Measurements from ENCODE around the gene RPA4. TPM values are rescaled to one million over a fixed set of nuclear protein-coding genes. Genes with fewer than 3 reads are reported as not detected.
"Not testable (repeated sequence)": the region's sequence is repeated elsewhere in the genome, so short reads cannot be mapped to it uniquely, and the experiment has no call there.

RPA4 gene
- total RNA-seq, result 1 to 10 TPM; 3.2 to 5.6 (median 4.1) TPM

DNA sequence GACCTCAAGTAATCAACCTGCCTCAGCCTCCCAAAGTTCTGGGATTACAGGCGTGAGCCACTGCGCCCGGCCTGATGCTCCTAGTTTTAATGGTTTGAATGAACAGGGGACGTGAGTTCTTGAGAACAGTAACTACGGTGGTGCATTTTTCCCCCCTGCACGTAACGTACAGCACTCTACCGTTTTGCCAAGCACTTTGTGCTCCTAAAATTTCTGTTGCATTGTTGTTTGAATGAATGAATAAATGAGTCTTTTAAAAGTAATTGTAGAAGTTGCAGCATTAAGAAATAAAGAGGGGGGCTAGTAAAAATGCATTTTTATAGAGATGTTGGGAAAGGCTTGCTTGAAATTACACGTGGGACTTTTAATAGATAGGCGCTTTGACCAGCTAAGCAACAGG, at the start of gene RPA4:
TSS of gene RPA4 (plus strand) at position 301 of the 400 bp plus-strand sequence. CDS start 403 bp downstream, outside the sequence.
- no peak for ATAC-seq (ENCODE audit: low FRiP score)
- TF ChIP-seq CTCF (IDR thresholded peaks at IDR 0.05), result no peak
- DNase-seq (ENCODE audit: low spot score), result no peak

- TF ChIP-seq CTCF (IDR thresholded peaks at IDR 0.05), result no peak
Measured at GRCh38 chrX:96834137-96834536, 49.6 kb upstream of the RPA4 start.

GRCh38 chrX:96835660-96836289, 47.9 kb upstream of the RPA4 start:
- no peak for DNase-seq (ENCODE audit: low spot score)
- TF ChIP-seq CTCF (IDR thresholded peaks at IDR 0.05), result no peak
- no peak for ATAC-seq (ENCODE audit: low FRiP score)

More at GRCh38 chrX:96834137-96834536, 49.6 kb upstream of the RPA4 start:
- DNase-seq (ENCODE audit: low spot score), result no peak
- no peak for ATAC-seq (ENCODE audit: low FRiP score)

DNA sequence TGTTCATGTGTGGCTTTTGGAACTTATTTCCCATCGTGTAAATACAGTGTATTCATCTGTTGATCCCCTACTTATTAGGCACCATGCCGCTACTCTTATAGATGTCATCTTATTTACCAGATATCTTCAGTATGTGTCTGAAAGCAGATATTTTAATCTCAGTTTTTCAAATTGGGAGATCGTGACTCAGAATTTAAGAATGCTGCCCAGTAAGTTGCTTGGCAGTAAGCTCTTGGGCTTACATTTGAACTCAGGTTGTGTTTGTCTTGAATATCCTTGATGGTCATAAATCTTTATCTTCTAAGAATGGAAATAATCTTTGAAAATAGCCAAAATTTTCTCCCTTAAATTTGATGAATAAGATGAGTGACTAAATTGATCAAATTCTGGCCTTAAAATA, 45.9 kb upstream of the RPA4 start:
- no peak for TF ChIP-seq CTCF (IDR thresholded peaks at IDR 0.05)
- no peak for ATAC-seq (ENCODE audit: low FRiP score)
- DNase-seq (ENCODE audit: low spot score), result no peak

- ATAC-seq (ENCODE audit: low FRiP score) (no peak), DNase-seq (ENCODE audit: low spot score) (no peak)
- no peak for TF ChIP-seq CTCF (IDR thresholded peaks at IDR 0.05)
Measured at GRCh38 chrX:96838537-96838936, 45.2 kb upstream of the RPA4 start.

DNA sequence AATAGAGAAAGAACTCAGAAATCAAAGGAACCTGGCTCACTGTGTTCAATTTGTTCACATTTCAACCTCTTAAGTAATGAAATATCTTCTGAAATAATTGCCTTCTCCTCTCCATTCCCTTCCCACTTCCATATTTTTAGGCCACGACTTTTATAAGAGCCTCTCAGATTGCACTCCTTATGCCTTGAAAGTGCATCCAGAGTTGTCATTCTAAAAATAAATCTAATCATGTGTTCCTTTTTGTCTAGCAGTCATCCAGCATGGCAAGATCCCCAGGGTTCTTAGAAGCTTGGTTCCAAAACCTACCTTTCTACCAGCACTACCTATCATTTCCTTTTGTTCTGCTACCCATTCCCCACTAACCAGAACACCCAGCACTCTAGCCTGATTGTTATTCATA, 42.4 kb upstream of the RPA4 start:
- no peak for DNase-seq (ENCODE audit: low spot score)
- TF ChIP-seq CTCF (IDR thresholded peaks at IDR 0.05), result no peak
- no peak for ATAC-seq (ENCODE audit: low FRiP score)

DNA sequence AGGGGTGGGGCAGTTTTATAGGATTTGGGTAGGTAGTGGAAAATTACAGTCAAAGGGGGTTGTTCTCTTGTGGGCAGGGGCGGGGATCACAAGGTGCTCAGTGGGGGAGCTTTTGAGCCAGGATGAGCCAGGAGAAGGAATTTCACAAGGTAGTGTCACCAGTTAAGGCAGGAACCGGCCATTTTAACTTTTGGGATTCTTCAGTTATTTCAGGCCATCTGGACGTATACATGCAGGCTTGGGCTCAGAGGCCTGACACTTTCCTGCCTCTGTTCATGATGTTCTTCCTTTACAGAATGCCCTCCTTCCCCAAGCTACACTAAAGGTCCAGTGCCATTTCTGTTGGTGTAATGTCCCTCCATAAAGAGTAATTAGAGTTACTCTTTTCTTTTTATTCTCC, 41.8 kb upstream of the RPA4 start:
- DNase-seq (ENCODE audit: low spot score); ATAC-seq (ENCODE audit: low FRiP score): not testable (repeated sequence)

Measured in omental fat pad (tissue), 4 donors.